Hippocampal formation (tissue), 2 donors: ENCODE data around the gene CDH5.
"Not testable (repeated sequence)": the region's sequence is repeated elsewhere in the genome, so short reads cannot be mapped to it uniquely, and the experiment has no call there.

Experiments
- DNase-seq, 2 donors: peaks; one replicate each; lab custom pipeline; 2025; lab: John Stamatoyannopoulos, UW

Gene CDH5, protein sequence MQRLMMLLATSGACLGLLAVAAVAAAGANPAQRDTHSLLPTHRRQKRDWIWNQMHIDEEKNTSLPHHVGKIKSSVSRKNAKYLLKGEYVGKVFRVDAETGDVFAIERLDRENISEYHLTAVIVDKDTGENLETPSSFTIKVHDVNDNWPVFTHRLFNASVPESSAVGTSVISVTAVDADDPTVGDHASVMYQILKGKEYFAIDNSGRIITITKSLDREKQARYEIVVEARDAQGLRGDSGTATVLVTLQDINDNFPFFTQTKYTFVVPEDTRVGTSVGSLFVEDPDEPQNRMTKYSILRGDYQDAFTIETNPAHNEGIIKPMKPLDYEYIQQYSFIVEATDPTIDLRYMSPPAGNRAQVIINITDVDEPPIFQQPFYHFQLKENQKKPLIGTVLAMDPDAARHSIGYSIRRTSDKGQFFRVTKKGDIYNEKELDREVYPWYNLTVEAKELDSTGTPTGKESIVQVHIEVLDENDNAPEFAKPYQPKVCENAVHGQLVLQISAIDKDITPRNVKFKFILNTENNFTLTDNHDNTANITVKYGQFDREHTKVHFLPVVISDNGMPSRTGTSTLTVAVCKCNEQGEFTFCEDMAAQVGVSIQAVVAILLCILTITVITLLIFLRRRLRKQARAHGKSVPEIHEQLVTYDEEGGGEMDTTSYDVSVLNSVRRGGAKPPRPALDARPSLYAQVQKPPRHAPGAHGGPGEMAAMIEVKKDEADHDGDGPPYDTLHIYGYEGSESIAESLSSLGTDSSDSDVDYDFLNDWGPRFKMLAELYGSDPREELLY

DNA sequence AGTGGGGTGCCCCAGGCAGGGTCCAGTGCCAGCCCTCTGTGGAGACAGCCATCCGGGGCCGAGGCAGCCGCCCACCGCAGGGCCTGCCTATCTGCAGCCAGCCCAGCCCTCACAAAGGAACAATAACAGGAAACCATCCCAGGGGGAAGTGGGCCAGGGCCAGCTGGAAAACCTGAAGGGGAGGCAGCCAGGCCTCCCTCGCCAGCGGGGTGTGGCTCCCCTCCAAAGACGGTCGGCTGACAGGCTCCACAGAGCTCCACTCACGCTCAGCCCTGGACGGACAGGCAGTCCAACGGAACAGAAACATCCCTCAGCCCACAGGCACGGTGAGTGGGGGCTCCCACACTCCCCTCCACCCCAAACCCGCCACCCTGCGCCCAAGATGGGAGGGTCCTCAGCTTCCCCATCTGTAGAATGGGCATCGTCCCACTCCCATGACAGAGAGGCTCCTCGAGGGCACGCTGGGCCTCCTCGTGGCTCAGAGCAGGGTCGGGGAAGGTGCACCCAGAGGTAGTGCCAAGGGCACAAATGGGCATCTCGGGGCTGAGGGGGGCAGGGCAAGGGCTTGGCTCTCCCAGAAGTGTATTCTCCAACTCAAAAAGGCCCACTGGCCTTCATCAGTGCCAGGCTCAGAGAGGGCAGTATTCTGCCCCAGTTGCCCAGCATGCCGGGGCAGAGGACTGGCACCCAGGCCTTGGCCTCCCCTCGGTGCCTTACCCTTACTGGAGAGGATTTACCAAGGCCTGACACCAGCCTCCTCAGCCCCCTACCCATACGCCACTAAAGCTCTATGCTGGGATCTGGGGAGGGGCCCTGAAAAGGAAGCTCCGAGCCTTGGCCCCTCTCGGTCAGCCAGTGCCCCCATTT is at the start of gene CDH5:
TSS of gene CDH5 (plus strand) at position 259 of the 867 bp plus-strand sequence. CDS start 12,647 bp downstream, outside the sequence.
- DNase-seq = no peak

DNA sequence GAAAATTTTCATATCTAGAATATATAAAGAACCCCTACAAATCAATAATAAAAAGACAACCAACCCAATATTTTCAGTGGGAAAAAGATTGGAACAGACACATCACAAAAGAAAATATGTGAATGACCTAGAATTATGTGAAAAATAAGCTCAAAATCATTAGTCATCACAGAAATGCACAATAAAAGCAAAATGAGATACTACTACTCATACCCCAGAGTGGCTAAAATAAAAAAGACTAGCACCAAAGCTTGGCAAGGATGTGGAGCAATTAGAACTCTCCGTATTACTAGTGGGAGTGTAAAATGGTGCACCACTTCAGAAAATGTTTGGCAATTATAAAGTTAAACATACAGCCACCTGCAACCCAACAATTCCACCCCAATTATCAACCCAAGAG is 48.0 kb upstream of the CDH5 start:
- DNase-seq = no peak

DNA sequence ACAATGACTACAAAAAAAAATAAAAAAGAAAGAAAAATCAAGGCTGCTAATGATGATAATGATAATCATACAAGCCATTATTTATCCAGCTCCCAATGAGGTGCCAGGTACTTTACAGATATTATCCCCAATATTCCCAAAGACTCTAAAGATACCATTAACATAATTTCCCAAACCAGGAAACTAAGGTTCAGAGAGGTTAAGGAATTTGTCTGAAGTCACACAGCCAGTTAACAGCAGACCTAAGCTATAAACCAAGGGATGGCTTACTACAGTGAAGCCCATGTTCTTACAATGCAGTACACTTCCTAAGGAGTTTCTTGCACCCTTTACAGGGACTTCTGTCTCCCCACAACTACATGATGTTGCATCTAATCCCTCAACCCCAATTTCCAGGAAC is 45.7 kb upstream of the CDH5 start:
- DNase-seq = no peak

DNA sequence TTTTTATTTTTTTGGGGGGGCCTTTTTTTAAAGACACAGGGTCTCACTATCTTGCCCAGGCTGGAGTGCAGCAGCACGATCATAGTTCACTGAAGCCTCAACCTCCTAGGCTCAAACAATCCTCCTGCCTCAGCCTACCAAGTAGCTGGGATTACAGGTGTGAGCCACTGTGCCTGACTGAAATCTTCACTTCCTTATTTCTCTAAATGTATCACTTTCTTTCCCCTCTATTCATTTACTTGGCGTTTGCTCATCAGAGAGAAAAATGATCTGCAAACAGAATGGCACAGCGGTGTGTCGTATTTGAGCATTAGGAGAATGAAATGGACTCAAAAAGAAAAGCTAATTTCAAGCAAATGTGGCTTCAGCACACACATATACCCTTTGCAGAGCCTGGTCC is 44.3 kb upstream of the CDH5 start:
- no peak for DNase-seq

DNA sequence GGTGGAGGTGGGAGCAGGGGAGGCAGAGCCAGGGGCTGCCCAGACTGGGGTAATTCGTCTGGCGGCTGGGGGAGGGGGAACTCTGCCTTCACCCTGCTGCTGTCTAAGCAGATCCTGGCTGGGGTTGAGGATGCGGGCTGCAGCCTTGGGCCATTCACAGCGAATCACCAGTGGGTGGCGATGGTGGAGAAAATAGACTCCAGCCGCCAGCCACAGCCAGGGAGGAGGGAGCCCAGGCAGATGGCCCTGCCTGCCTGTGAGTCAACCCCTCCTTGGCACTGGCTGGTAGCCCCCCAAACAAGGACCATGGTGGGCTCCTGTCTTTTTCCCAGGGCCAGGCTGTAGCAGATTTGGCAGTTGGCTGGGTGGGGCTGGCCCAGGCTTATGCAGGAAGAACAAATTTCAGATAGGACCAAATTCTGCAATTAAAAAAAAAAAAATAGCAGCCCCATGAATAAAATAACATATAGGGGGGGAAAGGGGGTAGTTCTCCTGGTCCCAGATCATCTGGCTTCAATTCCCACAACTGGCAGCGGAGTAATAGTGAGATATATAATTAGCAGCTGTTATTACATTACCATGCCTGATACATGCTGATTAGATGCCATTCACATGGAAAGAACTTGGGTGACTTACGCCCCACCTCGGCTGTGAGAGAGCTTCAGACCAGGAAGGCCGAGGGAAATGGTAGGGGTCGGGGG is 41.5 kb upstream of the CDH5 start:
- DNase-seq = peak; percentile 23 to 63

DNA sequence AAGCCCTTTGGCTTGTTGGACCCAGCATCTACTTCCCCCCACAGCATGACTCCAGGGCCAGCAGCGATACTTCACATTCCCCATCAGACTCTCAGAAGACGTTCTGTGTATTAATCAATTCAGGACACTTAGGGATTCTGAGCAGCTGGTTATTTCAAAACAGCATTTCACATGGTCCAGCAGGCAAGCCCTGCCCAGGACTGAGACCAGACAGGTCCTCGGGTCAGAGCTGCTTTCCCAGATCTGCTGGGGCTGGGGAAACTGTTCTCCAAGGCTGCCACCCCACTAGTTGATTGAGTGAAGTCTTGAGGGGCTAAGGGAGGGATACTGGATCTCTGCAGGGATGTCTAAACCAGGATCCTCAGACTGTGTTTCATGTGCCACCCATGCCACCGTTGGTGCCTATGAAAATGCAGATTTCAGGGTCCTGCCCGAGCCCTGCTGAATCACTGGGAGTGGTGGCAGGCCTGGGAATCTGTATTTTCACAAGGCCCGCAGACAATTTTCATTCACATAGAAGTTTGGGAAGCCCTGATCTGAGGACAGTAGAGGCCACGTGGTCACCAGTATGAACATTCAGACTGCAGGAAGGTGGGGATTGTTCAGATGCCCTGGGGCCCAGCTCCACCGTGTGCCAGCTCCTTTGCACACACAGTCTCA is 40.6 kb upstream of the CDH5 start:
- no peak for DNase-seq

DNA sequence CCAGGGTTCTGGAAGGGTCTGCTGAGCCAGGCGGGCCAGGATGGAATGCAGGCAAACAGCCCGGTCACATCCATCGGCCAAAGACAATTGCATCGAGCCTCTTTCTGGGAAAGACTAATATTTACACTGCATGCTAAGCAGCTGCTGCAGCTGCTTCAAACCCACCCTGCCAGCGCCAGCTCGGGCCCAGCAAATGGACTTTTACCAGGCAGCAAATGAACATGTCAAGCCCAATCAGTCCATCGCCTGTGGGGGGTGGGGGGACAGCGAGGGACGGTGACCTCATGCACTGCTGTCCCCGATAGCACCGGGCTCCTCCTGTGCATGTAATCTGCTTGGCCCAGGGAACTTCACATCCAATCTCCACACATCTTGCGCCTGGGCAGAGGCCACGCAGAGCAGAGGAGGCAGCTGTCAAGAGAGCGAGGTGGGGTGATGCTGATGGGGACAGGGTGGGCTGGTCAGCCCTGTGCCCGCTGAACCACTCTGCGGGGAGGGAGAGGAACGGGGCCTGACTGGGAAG is 39.4 kb upstream of the CDH5 start:
- DNase-seq = peak; percentile 28 to 60

DNA sequence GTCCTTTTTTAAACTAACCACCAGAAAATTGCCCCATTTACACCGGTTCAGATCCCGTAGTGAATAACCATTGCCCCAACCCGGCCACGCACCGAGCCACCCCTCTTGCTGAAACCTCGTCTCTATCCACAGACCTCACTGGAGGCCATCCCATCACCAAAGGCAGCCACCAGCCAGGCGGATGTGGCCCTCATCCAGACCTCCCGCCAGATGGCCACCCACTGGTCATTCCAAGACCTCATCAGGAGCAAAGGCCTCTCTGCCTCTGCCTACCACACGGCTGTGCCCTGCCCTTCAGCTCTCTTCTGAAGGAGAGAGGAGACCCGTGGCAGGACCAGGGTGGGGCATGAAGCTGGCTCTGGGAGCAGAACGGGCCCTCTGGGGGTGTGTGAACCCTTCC is 38.2 kb upstream of the CDH5 start:
- peak in 1 of 2 donors; percentile 34 for DNase-seq

DNA sequence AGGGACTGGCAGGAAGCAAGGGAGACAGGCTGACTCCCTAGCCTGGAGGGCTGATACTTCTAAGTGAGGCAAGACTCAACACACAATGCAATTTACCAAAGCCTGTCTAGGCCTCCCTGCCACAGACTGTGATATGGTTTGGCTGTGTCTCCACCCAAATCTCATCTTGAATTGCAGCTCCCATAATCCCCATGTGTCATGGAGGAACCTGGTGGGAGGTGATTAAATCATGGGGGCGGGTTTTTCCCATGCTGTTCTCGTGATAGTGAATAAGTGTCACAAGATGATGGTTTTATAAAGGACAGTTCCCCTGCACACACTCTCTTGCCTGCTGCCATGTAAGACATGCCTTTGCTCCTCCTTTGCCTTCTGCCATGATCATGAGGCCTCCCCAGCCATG is 35.0 kb upstream of the CDH5 start:
- DNase-seq = not testable (repeated sequence)

DNA sequence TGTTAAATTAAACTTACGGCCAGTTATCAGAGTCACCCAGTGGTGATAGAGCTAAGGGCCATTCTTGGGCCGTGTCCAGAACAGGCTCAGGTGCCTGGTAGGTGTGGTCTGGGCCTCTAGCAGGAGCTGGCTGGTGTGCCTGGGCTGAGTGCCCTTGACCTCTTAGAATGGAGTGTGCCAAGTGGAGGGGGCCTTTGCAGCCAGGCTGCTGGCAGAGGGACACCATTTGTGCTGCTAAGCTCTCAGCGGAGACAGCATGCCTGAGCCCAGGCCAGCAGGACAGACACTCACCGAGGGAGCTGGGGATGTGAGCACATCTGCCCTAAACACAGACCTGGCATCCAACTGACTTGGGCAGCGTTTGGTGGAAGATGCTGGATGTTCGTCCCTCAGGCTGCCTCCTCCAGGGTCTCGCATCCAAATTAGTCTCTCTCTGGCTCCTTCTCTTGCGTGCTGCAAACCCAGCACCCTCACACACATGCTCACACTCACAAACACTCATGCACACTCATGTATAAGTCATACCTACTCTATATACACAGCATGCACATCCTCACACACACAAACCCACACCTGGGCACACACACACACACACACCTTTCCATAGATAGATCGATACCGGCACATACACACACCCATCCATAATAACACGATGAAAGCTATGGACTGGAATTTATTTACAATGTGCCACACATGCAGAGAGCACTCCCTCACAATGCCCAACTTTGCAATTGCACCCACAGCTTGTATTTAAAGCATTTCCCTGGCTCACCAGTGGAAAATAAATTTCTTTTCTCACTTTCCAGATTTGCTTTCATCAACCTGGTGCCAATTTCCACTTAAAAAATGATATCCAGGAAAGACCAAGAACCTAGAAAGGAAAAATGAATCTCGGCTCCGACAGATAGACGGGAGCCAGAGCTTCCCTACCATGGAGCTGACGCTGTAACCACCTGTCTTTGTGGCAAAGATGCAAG is 33.6 kb upstream of the CDH5 start:
- no peak for DNase-seq

DNA sequence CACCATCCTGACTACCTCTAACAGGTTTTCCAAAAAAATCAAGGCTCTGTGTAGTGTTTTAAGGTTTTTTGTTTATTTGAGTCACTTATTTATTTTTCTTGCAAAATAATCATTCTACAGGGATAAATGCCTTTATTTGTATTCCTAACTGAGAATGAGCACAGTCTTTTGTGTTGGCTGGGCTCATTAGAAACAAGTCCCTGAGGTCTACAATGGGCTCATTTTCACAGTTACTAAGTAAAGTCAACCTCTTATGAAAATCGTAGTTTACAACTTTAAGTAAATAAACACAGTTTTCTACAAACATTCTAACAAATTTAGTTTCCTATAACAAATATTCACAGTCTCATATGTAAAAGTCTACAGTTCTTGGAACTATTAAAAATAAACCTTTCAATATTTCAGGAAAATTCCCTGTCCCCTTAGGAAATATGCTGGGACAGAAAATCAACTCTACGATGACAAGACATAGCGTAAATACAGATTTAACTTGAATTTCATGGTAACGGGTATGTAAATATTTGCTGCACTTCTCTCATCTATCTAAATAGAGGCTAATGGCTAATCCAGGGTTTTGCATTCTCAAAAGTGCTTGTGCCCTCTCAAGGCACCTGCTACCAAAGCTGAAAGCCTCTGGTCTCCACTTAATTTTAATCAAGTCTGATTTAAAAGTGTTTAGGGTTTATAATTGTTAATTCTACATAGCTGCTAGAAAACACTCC is 31.5 kb upstream of the CDH5 start:
- peak in 1 of 2 donors; percentile 63 for DNase-seq

DNA sequence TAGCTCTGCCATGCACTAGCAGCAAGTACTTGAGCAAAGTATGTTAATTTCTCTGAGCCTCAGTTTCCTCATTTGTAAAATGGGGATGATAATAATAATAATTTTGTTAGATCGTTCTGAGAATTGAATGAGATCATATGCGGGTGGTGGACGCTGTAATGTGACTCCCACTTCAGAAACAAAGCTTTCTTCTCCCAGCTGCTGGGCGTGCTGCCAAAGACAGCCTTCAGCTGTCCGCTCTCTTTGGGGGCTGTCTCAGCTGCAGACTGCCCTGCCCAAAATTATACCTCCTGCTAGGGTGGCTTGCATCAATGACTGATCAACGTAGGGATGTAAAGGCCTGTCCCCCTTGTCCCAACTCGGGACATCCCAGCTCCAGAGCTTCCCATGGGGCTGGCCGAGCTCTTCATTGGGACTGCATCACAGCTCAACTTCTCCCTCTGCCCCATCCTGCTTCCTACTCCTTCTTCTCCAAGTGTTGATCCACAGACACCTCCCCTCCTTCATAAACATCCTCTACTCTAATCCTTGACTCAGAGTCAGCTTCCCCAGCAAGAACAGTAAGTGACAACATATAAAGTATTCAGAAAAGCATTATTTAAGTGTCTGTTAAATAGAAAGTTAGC is 30.7 kb upstream of the CDH5 start:
- DNase-seq = peak; percentile 68 to 79

DNA sequence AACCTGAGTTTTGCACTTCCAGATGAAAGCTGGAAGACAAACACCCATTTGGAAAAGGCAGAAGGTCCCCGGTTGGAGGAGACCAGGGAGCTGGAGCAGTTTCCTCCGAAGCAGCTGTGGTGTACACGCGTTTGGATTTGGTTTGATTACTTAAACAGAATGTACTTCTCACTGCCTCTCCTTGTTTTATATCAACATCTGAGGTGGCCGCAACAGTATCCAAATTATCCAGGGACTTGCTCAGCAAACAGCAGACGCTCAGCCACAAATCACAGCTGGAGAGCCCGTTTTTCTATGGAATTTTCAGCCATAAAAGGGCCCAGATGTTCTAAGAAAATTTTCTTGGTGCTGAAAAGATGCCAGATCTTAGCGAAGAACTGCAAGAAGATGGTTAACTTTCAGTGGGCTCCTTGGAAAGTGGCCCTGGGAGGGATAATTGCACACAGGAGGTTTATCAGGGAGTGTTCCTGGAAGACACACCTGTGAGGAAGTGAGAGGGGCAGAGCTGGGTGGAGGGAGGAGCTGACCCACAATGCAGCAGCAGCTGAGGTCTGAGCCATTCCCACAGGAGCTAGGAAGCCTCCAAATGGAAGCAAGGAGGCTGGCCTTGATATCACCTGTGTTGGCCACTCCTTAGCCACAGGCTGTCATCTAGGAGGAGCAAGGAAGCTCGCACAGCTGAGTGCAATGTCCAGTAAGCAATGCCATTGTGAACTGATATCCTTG is 28.9 kb upstream of the CDH5 start:
- DNase-seq = no peak

DNA sequence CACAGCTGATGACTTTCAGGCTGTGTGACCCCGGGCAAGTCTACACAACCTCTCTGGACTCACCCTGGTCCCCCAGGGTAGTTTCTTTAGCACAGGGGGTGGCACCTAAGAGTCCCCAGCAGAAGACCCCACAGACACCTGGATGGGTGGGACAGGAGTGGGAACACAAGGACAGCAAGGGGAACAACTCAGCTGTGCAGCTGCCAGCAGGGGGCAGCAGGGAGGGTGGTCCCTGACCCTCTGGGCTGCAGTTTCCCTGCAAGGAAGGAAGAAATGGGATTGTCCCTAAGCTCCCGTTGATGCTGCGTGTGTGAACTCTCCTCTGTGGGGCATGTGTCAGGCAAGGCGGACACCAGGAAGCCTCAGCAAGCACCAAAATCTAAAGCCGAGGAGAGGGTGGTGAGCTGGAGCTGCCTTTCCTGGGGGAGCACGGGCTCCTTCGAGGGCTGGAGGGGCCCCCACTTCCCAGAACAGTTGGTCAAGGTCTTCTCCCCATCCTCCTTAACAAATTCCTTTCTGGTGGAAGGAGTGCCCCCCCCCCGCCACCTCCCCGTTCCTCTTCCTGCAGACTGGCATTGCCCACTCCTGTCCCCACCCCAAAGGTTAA is 24.1 kb upstream of the CDH5 start:
- no peak for DNase-seq

DNA sequence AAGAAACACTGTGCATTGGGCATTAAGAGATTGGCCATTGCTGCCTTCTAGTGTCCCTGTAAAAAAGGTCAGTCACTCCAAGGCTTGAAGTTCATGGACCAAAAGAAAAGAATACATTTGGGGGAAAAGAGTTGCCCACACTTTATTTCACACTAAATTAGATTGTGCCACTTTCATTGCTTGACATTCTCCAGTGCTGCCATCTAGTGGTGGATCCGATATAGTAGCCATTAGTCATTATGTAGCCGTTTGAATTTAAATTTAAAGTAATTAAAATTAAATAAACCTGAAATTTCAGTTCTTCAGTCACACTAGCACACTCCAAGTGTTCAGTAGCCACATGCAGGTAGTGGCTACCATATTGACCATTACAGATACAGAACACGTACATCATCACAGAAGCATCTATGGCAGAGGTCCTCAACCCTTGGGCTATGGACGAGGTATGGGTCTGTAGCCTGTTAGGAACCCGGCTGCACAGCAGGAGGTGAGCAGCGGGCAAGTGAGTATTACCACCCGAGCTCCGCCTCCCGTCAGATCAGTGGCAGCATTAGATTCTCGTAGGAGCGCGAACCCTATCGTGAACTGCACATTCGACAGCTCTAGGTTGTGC is 21.9 kb upstream of the CDH5 start:
- DNase-seq = peak; percentile 5 to 29

DNA sequence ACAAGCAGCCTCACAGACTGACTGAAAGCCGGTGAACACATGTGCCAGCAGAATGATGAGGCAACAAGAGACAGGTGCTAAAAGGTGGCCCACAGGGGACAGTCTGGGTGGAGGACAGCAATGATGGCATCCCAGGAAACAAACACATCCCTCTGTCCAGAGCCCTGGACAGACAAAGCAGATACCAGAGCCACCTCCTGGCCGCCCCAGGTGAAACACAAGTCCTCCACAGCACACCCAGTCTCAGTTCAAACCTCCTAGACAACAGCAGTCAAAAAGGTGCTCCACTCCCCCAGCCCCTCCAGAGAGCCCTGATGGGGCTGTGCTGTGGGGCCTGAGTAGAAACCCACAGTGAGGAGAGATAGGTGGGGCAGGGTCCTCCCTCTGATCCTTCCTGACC is 20.3 kb upstream of the CDH5 start:
- no peak for DNase-seq

DNA sequence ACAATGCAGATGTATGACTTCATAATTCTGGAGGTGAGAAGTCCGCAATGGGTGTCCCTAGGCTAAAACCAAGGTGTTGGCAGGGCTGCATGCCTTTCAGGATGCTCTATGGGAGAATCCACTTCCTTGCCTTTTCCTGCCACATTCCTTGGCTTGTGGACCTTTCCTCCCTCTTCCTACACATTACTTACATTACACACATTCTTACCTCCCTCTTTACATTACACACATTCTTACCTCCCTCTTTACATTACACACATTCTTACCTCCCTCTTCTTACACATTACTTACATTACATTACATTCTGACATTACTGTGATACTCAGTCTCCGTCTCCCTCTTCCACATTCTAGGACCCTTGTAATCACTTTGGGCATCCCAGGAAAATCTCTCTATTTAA is 14.2 kb upstream of the CDH5 start:
- DNase-seq = no peak
